GM19324 (cell line): ENCODE data around the gene NAGA.

Experiments
- ATAC-seq: cut with Tn5 transposase; IDR thresholded peaks from one replicate; pipeline ENCODE4 v1.9.1; 2021; ENCODE audit warnings: mild to moderate bottlenecking, moderate library complexity; ENCODE audit not compliant: unreplicated experiment, low FRiP score

NAGA gene

GRCh38 chr22:42052765-42053164 lies 17.8 kb downstream of the NAGA start:
- ATAC-seq: no peak

GRCh38 chr22:42050641-42051180 lies 19.9 kb downstream of the NAGA start:
- no peak for ATAC-seq

DNA sequence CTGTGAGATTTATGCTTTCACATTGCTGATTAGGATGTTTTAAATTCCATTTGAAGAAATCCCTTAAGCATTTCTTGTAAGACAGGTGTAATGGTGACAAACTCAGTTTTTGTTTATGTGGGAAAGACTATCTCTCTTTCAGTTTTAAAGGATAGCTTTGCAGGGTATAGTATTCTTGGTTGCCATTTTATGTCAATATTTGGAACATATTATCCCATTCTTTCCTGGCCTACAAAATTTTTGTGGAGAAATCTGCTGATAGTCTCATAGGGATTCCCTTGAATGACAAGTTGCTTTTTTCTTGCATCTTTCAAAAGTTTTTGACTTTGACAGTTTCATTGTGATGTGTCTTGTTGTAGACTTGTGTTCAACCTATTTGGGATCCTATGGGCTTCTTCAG lies 28.8 kb downstream of the NAGA start:
- no peak for ATAC-seq

- no peak for ATAC-seq
These were observed 31.3 kb downstream of the NAGA start for GRCh38 chr22:42039271-42039670.

- no peak for ATAC-seq
These were observed 35.4 kb downstream of the NAGA start for GRCh38 chr22:42035256-42035655.

GRCh38 chr22:42033263-42034181 lies 37.1 kb downstream of the NAGA start:
- no peak for ATAC-seq

- no peak for ATAC-seq
These were observed 43.9 kb downstream of the NAGA start for GRCh38 chr22:42026705-42027104.

- no peak for ATAC-seq
These were observed 45.2 kb downstream of the NAGA start for GRCh38 chr22:42025421-42025820.

DNA sequence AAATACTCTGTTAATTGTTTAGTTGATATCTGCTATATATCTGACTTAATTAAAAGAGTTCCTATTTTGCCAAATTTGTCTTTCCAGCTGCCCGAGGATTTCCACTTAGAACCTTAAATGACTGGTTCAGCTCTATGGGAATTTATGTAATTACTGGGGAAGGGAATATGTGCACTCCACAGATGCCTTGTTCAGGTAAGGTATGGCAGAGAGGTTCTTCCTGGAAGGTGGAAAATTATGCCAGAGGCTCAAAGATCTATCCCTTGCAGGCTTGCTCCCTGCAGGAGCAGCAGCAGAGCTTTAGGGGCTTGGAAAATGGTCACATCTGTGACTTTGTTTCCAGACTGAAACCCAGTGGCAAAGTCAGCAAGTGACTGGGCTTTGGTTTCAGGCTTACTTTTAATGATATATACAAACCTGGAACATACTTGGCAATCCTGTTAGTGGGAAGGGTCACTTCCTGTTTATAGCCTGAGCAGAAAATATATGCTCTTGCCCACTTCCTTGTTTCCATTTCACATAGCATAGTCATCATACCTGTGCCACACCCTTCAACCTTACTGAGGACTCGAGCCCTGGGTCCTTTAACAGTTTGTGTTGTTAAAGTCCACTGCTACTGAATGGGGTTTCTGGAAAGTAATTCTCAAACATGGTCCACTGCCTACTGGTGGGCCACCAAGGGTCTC lies 48.3 kb downstream of the NAGA start:
- ATAC-seq: no peak

GRCh38 chr22:42021571-42021970 lies 49.0 kb downstream of the NAGA start:
- no peak for ATAC-seq

DNA sequence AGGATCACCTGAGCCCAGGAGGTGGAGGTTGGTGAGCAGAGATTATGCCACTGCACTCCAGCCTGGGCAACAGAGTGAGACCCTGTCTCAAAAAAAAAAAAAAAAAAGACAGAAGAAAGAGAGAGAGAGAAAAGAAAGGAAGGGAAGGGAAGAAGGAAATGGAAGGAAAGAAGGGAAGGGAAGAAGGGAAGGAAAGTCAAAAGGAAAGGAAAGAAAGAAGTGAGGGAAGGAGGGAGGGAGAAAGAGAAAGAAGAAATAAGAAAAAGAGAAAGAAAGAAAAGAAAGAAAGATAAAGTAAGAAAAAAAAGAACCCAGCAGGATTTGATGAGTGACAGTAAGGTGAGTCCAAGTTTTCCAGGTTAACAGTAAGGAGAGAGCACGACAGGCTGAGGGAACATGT lies 52.4 kb downstream of the NAGA start:
- ATAC-seq: no peak

DNA sequence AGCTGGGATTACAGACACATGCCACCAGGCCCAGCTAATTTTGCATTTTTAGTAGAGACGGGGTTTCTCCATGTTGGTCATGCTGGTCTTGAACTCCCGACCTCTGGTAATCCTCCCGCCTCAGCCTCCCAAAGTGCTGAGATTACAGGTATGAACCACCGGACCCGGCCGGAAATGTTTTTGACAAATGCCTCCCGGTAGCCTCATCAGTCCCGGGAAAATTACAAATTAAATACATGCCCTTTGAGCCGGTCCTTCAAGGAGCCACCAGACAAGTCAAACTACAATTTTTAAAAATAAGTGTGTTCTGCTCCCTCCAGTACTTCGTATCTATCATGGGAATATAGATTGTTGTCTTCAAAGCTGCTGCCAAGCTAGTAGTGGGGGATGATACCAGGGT lies 54.5 kb downstream of the NAGA start:
- ATAC-seq: no peak

GRCh38 chr22:42013385-42013784 lies 57.2 kb downstream of the NAGA start:
- no peak for ATAC-seq

DNA sequence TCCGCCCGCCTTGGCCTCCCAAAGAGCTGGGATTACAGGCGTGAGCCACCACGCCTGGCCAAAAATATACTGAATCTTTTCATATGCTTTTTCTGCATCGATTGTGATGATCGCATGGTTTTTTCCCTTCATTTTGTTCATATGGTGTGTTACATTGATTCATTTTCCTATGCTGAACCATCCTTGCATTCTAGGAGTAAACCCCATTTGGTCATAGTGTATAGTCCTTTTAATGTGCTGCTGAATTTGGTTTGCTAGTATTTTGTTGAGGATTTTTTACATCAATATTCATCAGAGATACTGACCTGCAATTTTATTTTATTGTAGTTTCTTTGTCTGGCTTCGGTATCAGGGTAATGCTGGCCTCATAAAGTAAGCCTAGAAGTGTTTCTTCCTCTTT lies 59.8 kb downstream of the NAGA start:
- no peak for ATAC-seq
